ENCODE measurements around the gene ANKS1B.

- no peak for TF ChIP-seq CTCF (IDR thresholded peaks at IDR 0.05; ENCODE audit: low read length)
- TF ChIP-seq EZH2 (IDR thresholded peaks at IDR 0.05; ENCODE audit: borderline replicate concordance, low read length), result no peak
Observed at GRCh38 chr12:99153293-99153692, 831.4 kb downstream of the ANKS1B start.

All from OCI-LY1 (cell line).